HG03159 (cell line): ENCODE data around the gene SLC5A11.
"Not testable (repeated sequence)": the region's sequence is repeated elsewhere in the genome, so short reads cannot be mapped to it uniquely, and the experiment has no call there.

Experiments used
- ATAC-seq: cut with Tn5 transposase; IDR thresholded peaks from one replicate; pipeline ENCODE4 v1.9.1; 2021; ENCODE audit warnings: mild to moderate bottlenecking, moderate library complexity; ENCODE audit not compliant: unreplicated experiment

SLC5A11 gene

GRCh38 chr16:24834459-24835335 is 11.1 kb upstream of the SLC5A11 start:
- no peak for ATAC-seq

GRCh38 chr16:24836836-24837235 is 8.9 kb upstream of the SLC5A11 start:
- no peak for ATAC-seq

- no peak for ATAC-seq
Observed at GRCh38 chr16:24837969-24838368, 7.8 kb upstream of the SLC5A11 start.

- no peak for ATAC-seq
Observed at GRCh38 chr16:24838554-24839266, 7.1 kb upstream of the SLC5A11 start.

- no peak for ATAC-seq
Observed at GRCh38 chr16:24839347-24839972, 6.3 kb upstream of the SLC5A11 start.

- ATAC-seq: no peak
Observed at GRCh38 chr16:24841291-24841690, 4.5 kb upstream of the SLC5A11 start.

GRCh38 chr16:24844101-24845030 is 1.4 kb upstream of the SLC5A11 start:
- no peak for ATAC-seq

- not testable (repeated sequence) for ATAC-seq
Observed at GRCh38 chr16:24845031-24845365, 765 bp upstream of the SLC5A11 start.

GRCh38 chr16:24846548-24847357 is 990 bp downstream of the SLC5A11 start:
- no peak for ATAC-seq

- ATAC-seq: no peak
Observed at GRCh38 chr16:24847358-24847664, 1.5 kb downstream of the SLC5A11 start.

- no peak for ATAC-seq
Observed at GRCh38 chr16:24848065-24848464, 2.3 kb downstream of the SLC5A11 start.

- no peak for ATAC-seq
Observed at GRCh38 chr16:24849641-24850040, 3.9 kb downstream of the SLC5A11 start.

GRCh38 chr16:24850289-24850938 is 4.7 kb downstream of the SLC5A11 start:
- ATAC-seq: no peak

GRCh38 chr16:24851700-24852099 is 5.9 kb downstream of the SLC5A11 start:
- no peak for ATAC-seq

GRCh38 chr16:24852281-24852721 is 6.5 kb downstream of the SLC5A11 start:
- no peak for ATAC-seq

GRCh38 chr16:24853169-24853824 is 7.5 kb downstream of the SLC5A11 start:
- ATAC-seq: no peak

GRCh38 chr16:24853830-24854229 is 8.1 kb downstream of the SLC5A11 start:
- ATAC-seq: no peak

- no peak for ATAC-seq
Observed at GRCh38 chr16:24854607-24855171, 8.9 kb downstream of the SLC5A11 start.

GRCh38 chr16:24855678-24856077 is 9.9 kb downstream of the SLC5A11 start:
- no peak for ATAC-seq
